T-helper 1 cell treated with Interleukin-12 subunit alpha and Interleukin-12 subunit beta and Interleukin-4 antibody, amounts not matched to agents 30 μg/mL and 1 μg/mL, for 36 hours (primary cell): ENCODE data around the gene NOC2L.
"Not testable (repeated sequence)": the region's sequence is repeated elsewhere in the genome, so short reads cannot be mapped to it uniquely, and the experiment has no call there.

Source experiments
- H3K27ac Mint-ChIP-seq: one replicate; pipeline ENCODE4 v1.8.0; 2021; ENCODE audit warnings: mild to moderate bottlenecking, mixed read lengths
- H3K27me3 Mint-ChIP-seq: one replicate; pipeline ENCODE4 v1.8.0; 2021; ENCODE audit warnings: low read depth, mixed read lengths
- H3K36me3 Mint-ChIP-seq: one replicate; pipeline ENCODE4 v1.8.0; 2021; ENCODE audit warnings: low read depth, mixed read lengths
- H3K4me1 Mint-ChIP-seq: one replicate; pipeline ENCODE4 v1.8.0; 2021; ENCODE audit warnings: low read depth, mixed read lengths
- H3K4me3 Mint-ChIP-seq: one replicate; pipeline ENCODE4 v1.8.0; 2021; ENCODE audit warnings: mild to moderate bottlenecking, moderate library complexity, mixed read lengths
- H3K9me3 Mint-ChIP-seq: one replicate; pipeline ENCODE4 v1.8.0; 2021; ENCODE audit warnings: mixed read lengths

Gene NOC2L

DNA sequence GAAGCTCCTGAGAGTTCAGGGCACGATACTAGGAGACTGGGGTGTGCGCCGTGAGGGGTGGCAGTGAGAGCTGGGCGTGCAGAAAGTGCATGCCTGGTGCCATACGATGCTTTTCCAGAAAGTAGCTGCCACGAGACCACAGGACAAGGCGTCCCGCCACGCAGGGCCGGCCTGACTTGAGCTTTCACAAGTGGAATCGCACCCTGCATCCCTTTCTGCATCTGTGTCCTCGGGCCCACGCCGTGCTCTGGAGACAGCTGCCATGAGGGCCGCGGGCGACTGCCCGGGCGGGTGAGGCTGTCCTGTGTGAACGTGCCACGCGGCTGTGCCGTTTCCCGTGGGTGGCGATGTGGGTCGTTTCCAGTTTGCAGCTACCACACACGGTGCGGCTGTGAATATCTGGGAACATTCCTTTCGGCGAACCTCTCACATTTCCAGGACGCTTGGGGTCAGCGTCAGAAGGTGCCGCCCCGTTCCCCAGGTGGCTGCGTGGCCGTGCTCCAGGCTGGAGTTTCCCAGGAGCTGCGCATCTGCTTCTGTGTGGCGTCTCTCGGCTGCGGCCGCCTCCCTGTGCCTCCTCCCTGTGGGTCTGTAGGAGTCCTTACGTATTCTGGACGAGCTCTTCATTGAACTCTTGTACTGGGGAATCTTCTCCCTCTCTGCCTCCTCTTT lies 23.8 kb upstream of the NOC2L start:
- Mint-ChIP-seq H3K4me1 (peaks cover 4% of the 10 kb centered on the region), H3K27me3 (peaks cover 26% of the 10 kb centered on the region)

DNA sequence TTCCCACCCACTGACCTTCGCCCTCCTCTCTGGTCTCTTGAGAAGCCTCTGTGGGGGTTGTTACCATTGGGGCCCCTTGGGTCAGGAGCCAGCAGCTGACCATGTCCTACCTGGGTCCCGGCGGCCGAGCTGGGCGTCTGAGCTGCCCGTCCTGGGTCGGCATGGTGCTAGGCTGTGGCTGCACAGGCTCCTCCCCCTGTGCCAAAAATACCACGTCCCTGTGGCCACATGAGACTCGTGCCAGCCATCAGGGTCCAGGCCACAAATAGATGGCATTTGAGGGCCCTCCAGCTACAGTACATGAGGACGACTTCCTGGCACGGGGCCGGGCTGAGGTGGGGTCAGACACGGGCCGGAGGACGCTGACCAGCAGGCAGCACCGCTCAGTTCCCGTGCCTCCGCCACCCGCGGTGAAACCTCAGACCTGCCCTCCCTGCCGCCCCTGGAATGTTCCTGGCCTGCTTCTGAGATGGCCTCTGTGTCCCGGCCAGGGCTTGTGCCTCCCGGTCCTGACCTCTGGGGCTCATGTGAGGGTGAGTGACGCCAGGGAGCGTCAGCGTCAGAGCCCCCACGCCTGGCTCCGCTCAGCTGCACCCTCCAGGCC lies 23.0 kb upstream of the NOC2L start, which contains the start of gene PERM1:
Gene PERM1, minus strand, starts transcription at position 139 of the 604 bp plus-strand sequence. CDS start 1,064 bp downstream, outside the sequence.
- Mint-ChIP-seq H3K27me3 (peaks cover 18% of the 10 kb centered on the region), H3K27ac (no peak within 1 kb of the TSS), H3K9me3 (no peaks in the 10 kb centered on the region), H3K4me1 (peaks cover 4% of the 10 kb centered on the region), H3K4me3 (no peak within 1 kb of the TSS), H3K36me3 (no peaks in the 10 kb centered on the region)

More for the DNA sequence above, 23.8 kb upstream of the NOC2L start:
- no peak overlapping the region for H3K4me3 Mint-ChIP-seq
- H3K27ac Mint-ChIP-seq: no peak overlapping the region
- H3K9me3 Mint-ChIP-seq: no peaks in the 10 kb centered on the region
- H3K36me3 Mint-ChIP-seq: no peaks in the 10 kb centered on the region

DNA sequence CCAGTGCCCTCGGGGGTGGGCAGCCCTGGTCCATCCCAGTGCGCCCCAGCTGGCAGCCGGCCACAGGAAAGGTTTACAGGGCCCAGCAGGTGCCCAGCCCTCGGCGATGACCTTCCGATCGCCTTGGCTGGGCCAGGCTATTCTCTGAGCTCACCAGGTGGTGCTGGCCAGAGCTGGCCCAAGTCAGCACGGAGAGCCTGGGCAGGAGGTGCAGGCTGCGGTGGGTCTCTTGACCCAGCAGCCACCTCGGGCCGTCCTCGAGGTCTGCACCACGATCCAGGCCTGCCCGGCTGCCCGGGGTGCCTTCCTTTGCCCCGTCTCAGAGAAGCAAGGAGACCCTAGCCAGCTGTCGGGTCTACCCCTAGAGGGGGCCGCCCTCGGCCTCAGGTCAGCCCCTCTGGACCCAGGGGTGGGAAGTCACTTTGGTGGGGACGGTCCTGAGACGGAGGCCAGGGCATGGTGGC lies 22.5 kb upstream of the NOC2L start:
- peaks cover 18% of the 10 kb centered on the region for H3K27me3 Mint-ChIP-seq
- H3K36me3 Mint-ChIP-seq: no peaks in the 10 kb centered on the region
- H3K4me3 Mint-ChIP-seq: no peak overlapping the region
- H3K27ac Mint-ChIP-seq: no peak overlapping the region
- no peaks in the 10 kb centered on the region for H3K9me3 Mint-ChIP-seq
- H3K4me1 Mint-ChIP-seq: peaks cover 4% of the 10 kb centered on the region

DNA sequence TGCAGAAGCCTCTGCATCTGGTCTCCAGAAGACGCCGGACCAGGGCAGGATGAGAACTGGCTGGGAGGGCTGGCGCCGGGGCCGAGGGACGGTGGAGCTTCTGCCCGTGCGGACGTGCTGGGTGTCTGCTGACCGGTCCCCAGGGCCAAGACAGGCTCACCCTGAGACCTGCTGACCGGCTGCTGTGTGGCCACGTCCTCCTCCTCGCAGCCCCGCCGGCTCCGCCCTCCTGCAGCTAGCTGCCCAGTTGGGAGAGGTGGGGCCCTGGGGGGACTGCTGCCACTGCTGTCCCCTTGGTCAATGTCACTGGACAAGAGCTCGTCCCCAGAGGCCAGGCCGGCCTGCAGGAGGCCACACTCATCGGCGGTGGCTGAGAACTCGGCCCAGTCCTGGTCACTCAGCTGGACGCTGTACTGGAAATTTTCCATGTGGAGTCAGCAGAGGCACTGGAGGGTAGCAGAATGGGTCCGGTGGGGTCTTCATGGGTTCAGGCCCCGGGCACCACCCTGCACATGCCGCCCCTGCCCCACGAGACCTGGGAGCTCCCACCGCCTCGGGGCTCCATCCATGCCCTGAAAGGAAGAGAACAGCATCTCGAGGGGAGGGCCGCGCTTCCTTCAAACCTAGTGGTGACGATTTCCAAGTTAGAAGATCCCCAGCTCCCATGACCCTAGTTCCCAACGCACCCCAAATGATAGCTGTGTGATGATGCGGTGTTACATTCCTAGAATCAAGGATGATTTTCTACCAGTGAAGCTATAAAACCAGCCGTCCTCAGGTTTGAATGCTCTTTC lies 21.7 kb upstream of the NOC2L start:
- peaks cover 4% of the 10 kb centered on the region for H3K4me1 Mint-ChIP-seq
- H3K36me3 Mint-ChIP-seq: no peaks in the 10 kb centered on the region
- no peak overlapping the region for H3K27ac Mint-ChIP-seq
- no peak overlapping the region for H3K4me3 Mint-ChIP-seq
- H3K9me3 Mint-ChIP-seq: no peaks in the 10 kb centered on the region
- H3K27me3 Mint-ChIP-seq: peaks cover 11% of the 10 kb centered on the region

DNA sequence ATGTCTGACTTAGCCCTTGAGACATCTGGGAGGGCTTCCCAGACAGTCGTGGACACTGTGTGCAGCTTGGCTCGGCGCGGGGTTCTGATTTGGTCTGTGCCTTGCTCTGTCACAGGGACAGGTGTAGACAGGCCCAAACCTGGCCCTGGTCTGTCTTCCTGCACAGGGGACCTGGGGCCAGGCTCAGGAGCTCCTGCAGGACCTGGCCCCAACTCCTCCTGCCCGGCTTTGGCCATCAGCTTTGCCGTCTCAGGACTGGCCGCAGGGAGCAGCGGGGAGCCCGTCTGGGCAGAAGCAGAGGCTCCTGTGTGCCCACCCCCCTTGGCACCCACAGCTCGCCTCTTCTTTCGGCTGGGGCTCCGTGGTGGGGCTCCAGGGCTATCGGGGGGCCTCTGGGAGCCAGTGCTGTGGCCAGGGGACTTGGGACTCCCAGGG lies 21.1 kb upstream of the NOC2L start:
- peaks cover 9% of the 10 kb centered on the region for H3K27me3 Mint-ChIP-seq
- H3K36me3 Mint-ChIP-seq: no peaks in the 10 kb centered on the region
- no peak overlapping the region for H3K4me3 Mint-ChIP-seq
- peaks cover 7% of the 10 kb centered on the region for H3K4me1 Mint-ChIP-seq
- no peaks in the 10 kb centered on the region for H3K9me3 Mint-ChIP-seq
- H3K27ac Mint-ChIP-seq: no peak overlapping the region

DNA sequence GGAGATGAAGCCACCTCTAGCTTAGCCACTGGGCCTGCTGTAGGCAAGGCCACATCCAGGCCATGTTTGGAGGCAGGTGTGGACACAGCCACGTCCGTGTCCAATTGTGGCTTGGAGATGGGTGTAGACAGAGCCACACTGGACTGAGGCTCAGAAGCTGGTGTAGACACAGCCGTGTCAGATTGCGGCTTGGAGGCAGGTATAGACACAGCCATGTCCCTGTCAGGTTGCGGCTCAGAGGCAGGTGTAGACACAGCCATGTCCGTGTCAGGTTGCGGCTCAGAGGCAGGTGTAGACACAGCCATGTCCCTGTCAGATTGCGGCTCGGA lies 20.7 kb upstream of the NOC2L start:
- Mint-ChIP-seq H3K4me1 (peaks cover 7% of the 10 kb centered on the region), H3K27me3 (peaks cover 7% of the 10 kb centered on the region), H3K27ac (no peak overlapping the region), H3K4me3 (no peak overlapping the region), H3K36me3 (no peaks in the 10 kb centered on the region), H3K9me3 (no peaks in the 10 kb centered on the region)

DNA sequence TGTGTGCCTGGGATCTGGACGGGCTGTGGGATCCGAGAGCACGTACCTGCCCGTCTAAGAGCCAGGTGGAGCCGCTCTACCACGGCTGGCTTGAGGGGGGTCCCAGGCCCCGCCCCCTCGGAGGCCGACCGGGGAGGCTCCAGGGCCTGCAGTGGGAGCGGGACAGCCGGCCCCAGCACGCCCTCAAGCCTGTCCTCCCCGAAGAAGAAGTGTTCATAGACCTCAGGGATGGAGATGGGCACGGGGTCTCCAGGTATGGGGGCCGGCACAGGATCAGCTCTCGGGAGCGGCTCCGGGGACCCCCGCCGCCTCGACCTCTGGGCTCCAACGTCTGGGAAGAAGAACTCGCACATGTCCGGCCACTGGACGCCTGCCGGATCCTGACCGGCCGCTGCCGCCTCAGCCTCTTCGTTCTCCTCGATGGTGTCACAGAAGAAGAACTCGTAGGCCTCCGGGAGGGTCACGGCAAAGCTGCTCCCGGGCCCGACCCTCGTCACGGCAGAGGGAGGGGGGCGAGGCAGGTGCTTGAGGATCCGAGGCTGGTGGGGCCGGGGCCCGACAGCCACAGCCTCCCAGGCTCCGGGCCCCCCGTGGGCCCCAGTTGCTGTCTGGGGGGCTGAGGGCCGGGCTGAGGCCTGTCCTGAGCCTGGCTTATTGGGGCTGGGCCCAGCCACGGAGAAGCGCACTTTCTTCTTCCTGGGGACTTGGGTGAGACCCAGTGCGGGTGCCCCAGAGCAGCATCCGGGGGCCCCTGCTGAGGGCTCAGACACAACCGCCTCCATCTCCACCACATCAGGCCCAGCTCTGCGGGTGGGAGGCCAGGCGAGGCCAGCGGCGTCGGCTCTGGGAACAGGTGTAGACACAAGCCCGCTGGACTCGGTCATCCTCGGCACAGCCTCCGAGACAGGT lies 20.0 kb upstream of the NOC2L start:
- Mint-ChIP-seq H3K27me3 (peaks cover 7% of the 10 kb centered on the region), H3K4me1 (peaks cover 7% of the 10 kb centered on the region), H3K27ac (no peak overlapping the region), H3K9me3 (no peaks in the 10 kb centered on the region), H3K4me3 (no peak overlapping the region), H3K36me3 (no peaks in the 10 kb centered on the region)

DNA sequence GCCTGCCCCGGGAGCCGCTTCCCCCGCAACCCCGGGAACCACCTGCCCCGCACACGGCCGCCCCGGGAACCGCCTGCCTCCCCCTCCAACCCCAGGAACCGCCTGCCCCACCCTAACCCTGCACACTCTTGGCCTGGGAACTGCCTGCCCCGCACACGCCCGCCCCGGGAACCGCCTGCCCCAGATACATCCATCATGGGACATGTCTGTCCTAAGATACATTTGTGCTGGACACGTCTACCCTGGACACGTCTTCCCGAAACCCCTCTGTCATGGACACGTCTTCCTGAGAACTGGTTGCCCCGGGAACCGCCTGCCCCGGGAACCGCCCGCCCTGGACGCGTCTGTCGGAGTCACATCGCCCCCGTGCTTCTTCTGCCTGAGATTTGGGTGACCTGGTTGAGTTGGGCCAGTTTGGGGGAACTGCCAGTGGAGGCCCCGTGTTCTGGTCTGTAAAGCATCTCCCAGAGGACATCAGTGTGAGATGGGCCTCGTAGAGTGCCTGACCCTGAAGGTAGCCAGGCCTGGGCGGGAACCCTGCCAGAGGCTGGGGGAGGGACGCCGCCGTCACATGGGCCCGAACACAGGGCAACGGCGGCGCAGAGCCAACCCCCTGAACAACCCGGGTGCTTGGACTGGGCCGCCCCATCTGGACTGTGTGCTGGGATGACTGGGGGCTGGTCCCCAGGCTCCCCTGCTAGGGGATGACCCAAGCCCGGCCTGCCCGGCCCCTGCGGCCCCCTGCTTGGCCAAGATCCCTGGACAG lies 19.2 kb upstream of the NOC2L start:
- Mint-ChIP-seq H3K4me1 (peaks cover 7% of the 10 kb centered on the region), H3K9me3 (no peaks in the 10 kb centered on the region), H3K27me3 (peaks cover 5% of the 10 kb centered on the region), H3K36me3 (no peaks in the 10 kb centered on the region), H3K4me3 (no peak overlapping the region), H3K27ac (peak overlapping the region; percentile 69)

DNA sequence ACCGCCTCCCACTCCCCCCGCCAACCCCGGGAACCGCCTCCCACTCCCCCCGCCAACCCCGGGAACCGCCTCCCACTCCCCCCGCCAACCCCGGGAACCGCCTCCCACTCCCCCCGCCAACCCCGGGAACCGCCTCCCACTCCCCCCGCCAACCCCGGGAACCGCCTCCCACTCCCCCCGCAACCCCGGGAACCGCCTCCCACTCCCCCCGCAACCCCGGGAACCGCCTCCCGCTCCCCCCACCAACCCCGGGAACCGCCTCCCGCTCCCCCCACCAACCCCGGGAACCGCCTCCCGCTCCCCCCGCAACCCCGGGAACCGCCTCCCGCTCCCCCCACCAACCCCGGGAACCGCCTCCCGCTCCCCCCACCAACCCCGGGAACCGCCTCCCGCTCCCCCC lies 17.7 kb upstream of the NOC2L start:
- not testable (repeated sequence) for H3K27me3 Mint-ChIP-seq, H3K4me3 Mint-ChIP-seq, H3K36me3 Mint-ChIP-seq, H3K4me1 Mint-ChIP-seq, H3K9me3 Mint-ChIP-seq, H3K27ac Mint-ChIP-seq

DNA sequence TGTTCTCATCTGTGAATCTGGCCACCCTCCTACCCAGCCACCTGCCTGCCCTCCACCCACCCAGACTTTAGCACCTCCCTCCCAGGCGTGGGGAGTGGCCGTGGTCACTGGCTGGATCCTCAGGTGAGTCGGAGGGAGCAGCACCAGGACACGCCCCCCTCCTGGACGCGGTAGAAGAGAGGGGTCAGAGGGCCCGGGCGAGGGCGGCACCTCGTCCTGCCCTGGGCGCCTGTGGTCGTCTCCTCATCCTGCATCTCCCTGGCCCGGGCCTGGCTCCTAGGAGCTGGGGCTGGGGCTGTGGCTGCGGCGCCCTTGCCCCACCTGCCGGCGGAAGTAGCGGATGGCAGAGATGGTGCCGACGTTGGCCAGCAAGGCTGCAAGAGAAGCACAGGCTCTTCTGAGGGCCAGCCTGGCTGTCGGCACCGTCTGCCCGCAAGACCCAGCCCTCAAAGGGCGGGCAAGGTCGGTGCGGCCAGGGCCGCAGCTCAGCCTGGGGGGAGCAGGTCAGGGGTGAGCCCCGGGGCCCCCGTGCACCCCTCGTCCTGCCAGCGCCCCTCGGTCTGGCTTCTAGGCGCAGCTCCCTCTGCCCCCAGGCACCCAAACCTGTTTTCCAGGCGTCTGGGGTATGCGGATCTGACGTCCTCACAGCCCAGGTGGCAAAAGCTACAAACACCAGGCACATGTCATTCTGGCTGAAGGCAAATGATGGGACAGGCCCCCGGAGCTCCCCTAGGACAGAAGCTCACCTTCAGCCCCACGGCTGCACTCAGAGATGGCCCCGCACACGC lies 17.0 kb upstream of the NOC2L start:
- Mint-ChIP-seq H3K27ac (no peak overlapping the region), H3K36me3 (no peaks in the 10 kb centered on the region), H3K4me3 (peak overlapping the region; percentile 49), H3K4me1 (peaks cover 7% of the 10 kb centered on the region), H3K9me3 (no peaks in the 10 kb centered on the region), H3K27me3 (peaks cover 5% of the 10 kb centered on the region)

DNA sequence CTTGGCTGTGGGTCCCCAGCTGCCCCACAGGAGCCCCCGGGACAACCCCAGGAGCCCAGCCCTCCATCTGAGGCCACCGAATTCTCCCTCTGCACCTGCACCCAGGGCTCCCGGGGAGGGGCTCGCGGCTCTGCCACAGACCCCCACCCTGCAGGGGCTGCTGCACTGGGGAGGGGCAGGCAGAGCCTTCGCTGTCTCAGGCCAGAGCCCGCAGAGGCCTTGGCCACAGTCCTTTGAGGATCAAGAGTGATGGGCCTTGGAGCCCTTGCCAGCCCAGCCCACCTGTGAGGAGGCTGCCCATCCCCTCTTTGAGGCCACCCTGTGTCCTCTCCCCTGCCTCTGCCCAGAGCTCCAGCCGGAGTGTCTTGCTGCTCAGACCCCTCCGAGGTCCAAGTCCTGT lies 16.3 kb upstream of the NOC2L start:
- no peak overlapping the region for H3K4me3 Mint-ChIP-seq
- H3K27ac Mint-ChIP-seq: no peak overlapping the region
- peaks cover 7% of the 10 kb centered on the region for H3K4me1 Mint-ChIP-seq
- no peaks in the 10 kb centered on the region for H3K9me3 Mint-ChIP-seq
- peaks cover 5% of the 10 kb centered on the region for H3K27me3 Mint-ChIP-seq
- no peaks in the 10 kb centered on the region for H3K36me3 Mint-ChIP-seq

DNA sequence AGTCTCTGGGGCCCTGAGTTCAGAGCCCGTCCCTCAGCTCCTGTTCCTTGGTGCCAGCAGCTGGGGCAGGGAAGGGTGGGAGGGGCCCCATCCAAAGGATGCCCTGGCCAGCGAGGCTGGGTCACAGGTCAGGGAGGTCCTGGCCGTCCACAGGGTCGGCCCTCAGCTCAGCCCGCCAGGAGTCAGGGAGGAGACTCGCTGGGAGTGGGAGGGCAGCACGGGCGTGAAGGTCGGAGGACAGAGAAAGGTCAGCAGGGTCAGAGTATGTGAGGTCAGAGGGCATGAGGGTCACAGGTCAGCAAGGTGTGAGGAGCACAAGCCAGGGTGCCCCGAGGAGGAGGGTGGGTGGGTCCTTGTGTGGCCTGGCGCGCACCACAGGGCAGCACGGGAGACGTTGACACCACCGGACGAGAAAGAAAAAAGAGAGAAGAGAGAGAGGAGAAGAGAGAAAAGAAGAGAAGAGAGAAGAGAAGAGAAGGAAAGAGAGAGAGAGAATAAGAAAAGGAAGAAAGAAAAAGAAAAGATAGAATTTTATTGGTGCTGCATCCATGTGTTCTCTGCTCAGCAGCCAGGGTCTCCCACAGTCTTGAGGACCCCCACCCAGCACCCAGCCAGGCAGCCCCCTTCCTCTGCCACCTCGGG lies 15.8 kb upstream of the NOC2L start:
- Mint-ChIP-seq H3K27me3 (peaks cover 6% of the 10 kb centered on the region), H3K9me3 (no peaks in the 10 kb centered on the region), H3K27ac (no peak overlapping the region), H3K4me1 (peaks cover 7% of the 10 kb centered on the region), H3K4me3 (no peak overlapping the region), H3K36me3 (no peaks in the 10 kb centered on the region)

DNA sequence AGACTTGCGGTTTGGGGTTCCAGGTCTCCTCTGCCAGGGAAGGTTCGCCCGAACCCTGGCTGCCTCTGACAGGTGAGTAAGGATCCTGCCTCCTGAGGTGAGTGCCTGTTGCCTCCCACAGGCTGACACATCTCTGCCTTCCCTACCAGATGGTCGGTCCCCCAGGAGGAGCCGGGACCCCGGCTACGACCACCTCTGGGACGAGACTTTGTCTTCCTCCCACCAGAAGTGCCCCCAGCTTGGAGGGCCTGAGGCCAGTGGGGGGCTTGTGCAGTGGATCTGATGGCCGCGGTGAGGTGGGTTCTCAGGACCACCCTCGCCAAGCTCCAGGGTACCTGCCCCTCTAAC lies 15.2 kb upstream of the NOC2L start:
- H3K4me3 Mint-ChIP-seq: no peak overlapping the region
- H3K27me3 Mint-ChIP-seq: peaks cover 10% of the 10 kb centered on the region
- H3K4me1 Mint-ChIP-seq: peaks cover 7% of the 10 kb centered on the region
- no peaks in the 10 kb centered on the region for H3K9me3 Mint-ChIP-seq
- H3K36me3 Mint-ChIP-seq: no peaks in the 10 kb centered on the region
- H3K27ac Mint-ChIP-seq: no peak overlapping the region
